Measurements from ENCODE around the gene SIGLECL1.

SIGLECL1 gene

GRCh38 chr19:51253088-51253806 is 2.4 kb downstream of the SIGLECL1 start:
- FAIRE-seq = no peak

- FAIRE-seq = no peak
Measured at GRCh38 chr19:51256155-51256625, 5.3 kb downstream of the SIGLECL1 start.

GRCh38 chr19:51257471-51257870 is 6.6 kb downstream of the SIGLECL1 start:
- FAIRE-seq = no peak

GRCh38 chr19:51258165-51259160 is 7.6 kb downstream of the SIGLECL1 start:
- FAIRE-seq = no peak

- FAIRE-seq = no peak
Measured at GRCh38 chr19:51259348-51260245, 8.7 kb downstream of the SIGLECL1 start.

- no peak for FAIRE-seq
Measured at GRCh38 chr19:51263808-51264207, 12.9 kb downstream of the SIGLECL1 start.

GRCh38 chr19:51271067-51271466 is 20.2 kb downstream of the SIGLECL1 start:
- FAIRE-seq = no peak

GRCh38 chr19:51272183-51272810 is 21.4 kb downstream of the SIGLECL1 start:
- no peak for FAIRE-seq

- no peak for FAIRE-seq
Measured at GRCh38 chr19:51274049-51274770, 23.3 kb downstream of the SIGLECL1 start.

- FAIRE-seq = no peak
Measured at GRCh38 chr19:51277112-51277511, 26.2 kb downstream of the SIGLECL1 start.

- no peak for FAIRE-seq
Measured at GRCh38 chr19:51282335-51282734, 31.5 kb downstream of the SIGLECL1 start.

- FAIRE-seq = no peak
Measured at GRCh38 chr19:51285682-51286081, 34.8 kb downstream of the SIGLECL1 start.

- no peak for FAIRE-seq
Measured at GRCh38 chr19:51289635-51290034, 38.8 kb downstream of the SIGLECL1 start.

- no peak for FAIRE-seq
Measured at GRCh38 chr19:51292971-51293370, 42.1 kb downstream of the SIGLECL1 start.

GRCh38 chr19:51293571-51294210 is 42.8 kb downstream of the SIGLECL1 start:
- FAIRE-seq = no peak

GRCh38 chr19:51294211-51294976 is 43.5 kb downstream of the SIGLECL1 start:
- FAIRE-seq = no peak

- no peak for FAIRE-seq
Measured at GRCh38 chr19:51294977-51295375, 44.1 kb downstream of the SIGLECL1 start.

- no peak for FAIRE-seq
Measured at GRCh38 chr19:51295382-51296126, 44.7 kb downstream of the SIGLECL1 start.

Data from endometrium (tissue), 2 donors.